Neural progenitor cell (in vitro differentiated cells): ENCODE results near the gene OR2D2. TPM values are rescaled to one million over a fixed set of nuclear protein-coding genes. Genes with fewer than 3 reads are reported as not detected.
"Not testable (repeated sequence)": the region's sequence is repeated elsewhere in the genome, so short reads cannot be mapped to it uniquely, and the experiment has no call there.

ENCODE experiments used
- DNase-seq: peaks from one replicate; pipeline ENCODE4 v3.0.0-alpha.2; 2016; ENCODE audit warnings: low spot score
- H2AFZ ChIP-seq: fragments of 200-600 bp; sonication (generic); replicated peaks from 2 replicates; pipeline ENCODE4 v1.6.1; 2016; ENCODE audit warnings: antibody characterized with exemption
- H3F3A ChIP-seq: fragments of 200-600 bp; sonication (generic); 2 replicates; pipeline ENCODE4 v1.6.1; 2016; ENCODE audit warnings: antibody characterized with exemption, low read depth
- H3K27ac ChIP-seq: fragments of 200-600 bp; sonication (generic); 2 replicates; pipeline ENCODE4 v1.5.1; 2016; ENCODE audit warnings: mild to moderate bottlenecking
- H3K27me3 ChIP-seq: fragments of 200-600 bp; sonication (generic); 2 replicates; pipeline ENCODE4 v1.6.1; 2016; ENCODE audit warnings: mild to moderate bottlenecking, moderate library complexity
- H3K36me3 ChIP-seq: fragments of 200-600 bp; sonication (generic); 2 replicates; pipeline ENCODE4 v1.5.1; 2016
- H3K4me1 ChIP-seq: fragments of 200-600 bp; sonication (generic); 2 replicates; pipeline ENCODE4 v1.6.1; 2016; ENCODE audit warnings: mixed run types
- H3K4me2 ChIP-seq: fragments of 200-600 bp; sonication (generic); 2 replicates; pipeline ENCODE4 v1.6.1; 2016
- H3K4me3 ChIP-seq: fragments of 200-600 bp; sonication (generic); 2 replicates; pipeline ENCODE4 v1.5.1; 2016
- H3K79me2 ChIP-seq: fragments of 200-600 bp; sonication (generic); 2 replicates; pipeline ENCODE4 v1.6.1; 2016; ENCODE audit warnings: low read depth
- H3K9ac ChIP-seq: fragments of 200-600 bp; sonication (generic); 2 replicates; pipeline ENCODE4 v1.6.1; 2016
- H3K9me3 ChIP-seq: fragments of 200-600 bp; sonication (generic); 2 replicates; pipeline ENCODE4 v1.5.1; 2016; ENCODE audit warnings: low read depth
- H4K20me1 ChIP-seq: fragments of 200-600 bp; sonication (generic); 2 replicates; pipeline ENCODE4 v1.6.1; 2016; ENCODE audit warnings: low read depth
- H3K27ac Mint-ChIP-seq: 3 replicates; pipeline ENCODE4 v1.8.0; 2021; ENCODE audit warnings: mixed read lengths
- H3K27me3 Mint-ChIP-seq: 2 replicates; pipeline ENCODE4 v1.8.0; 2022; ENCODE audit warnings: low read depth, mild to moderate bottlenecking, inconsistent platforms, moderate library complexity, mixed read lengths; ENCODE audit not compliant: insufficient read depth
- H3K36me3 Mint-ChIP-seq: 3 replicates; pipeline ENCODE4 v1.8.0; 2021; ENCODE audit warnings: mixed read lengths
- H3K4me1 Mint-ChIP-seq: 3 replicates; pipeline ENCODE4 v1.8.0; 2021; ENCODE audit warnings: mixed read lengths
- H3K4me3 Mint-ChIP-seq: 3 replicates; pipeline ENCODE4 v1.8.0; 2021; ENCODE audit warnings: mild to moderate bottlenecking, moderate library complexity, mixed read lengths
- H3K9me3 Mint-ChIP-seq: 3 replicates; pipeline ENCODE4 v1.8.0; 2020; ENCODE audit warnings: mixed read lengths
- CTCF ChIP-seq: fragments of 200-600 bp; sonication (generic); IDR thresholded peaks from 2 replicates; pipeline ENCODE4 v1.5.1; 2017; ENCODE audit warnings: antibody characterized with exemption, mild to moderate bottlenecking
- EZH2 ChIP-seq: fragments of 200-600 bp; sonication (generic); IDR thresholded peaks from 2 replicates; pipeline ENCODE4 v1.6.1; 2017; ENCODE audit warnings: antibody characterized with exemption, mild to moderate bottlenecking, moderate library complexity
- EZH2phosphoT487 ChIP-seq: fragments of 200-600 bp; sonication (generic); IDR thresholded peaks from 2 replicates; pipeline ENCODE4 v1.6.1; 2017; ENCODE audit warnings: antibody characterized with exemption
- total RNA-seq: library from RNA; depleted of rRNA; stranded (reverse); fragments of >200 nt; gene quantifications from 2 replicates; pipeline ENCODE4 v1.2.3, GENCODE V29; 2015; ENCODE audit warnings: low replicate concordance

OR2D2 gene
- total RNA-seq, 1 donor from 2014 or later = not detected

GRCh38 chr11:6911378-6911777, 19.1 kb upstream of the OR2D2 start:
- DNase-seq = no peak
- Mint-ChIP-seq H3K36me3 (no peaks in the 10 kb centered on the region), H3K4me3 (no peak overlapping the region), H3K27ac (no peak overlapping the region), H3K9me3 (no peaks in the 10 kb centered on the region), H3K27me3 (no peaks in the 10 kb centered on the region), H3K4me1 (no peaks in the 10 kb centered on the region)
- Histone ChIP-seq H3K36me3 (no peaks in the 10 kb centered on the region), H3K4me1 (no peaks in the 10 kb centered on the region), H2AFZ (no peak overlapping the region), H3K9ac (no peak overlapping the region), H3K4me2 (no peak overlapping the region), H3F3A (no peaks in the 10 kb centered on the region), H3K27me3 (no peaks in the 10 kb centered on the region), H3K79me2 (no peaks in the 10 kb centered on the region), H3K9me3 (no peaks in the 10 kb centered on the region), H3K4me3 (no peak overlapping the region), H4K20me1 (no peaks in the 10 kb centered on the region), H3K27ac (no peak overlapping the region)
- no peak for TF ChIP-seq CTCF
- no peak for TF ChIP-seq EZH2
- TF ChIP-seq EZH2phosphoT487 = no peak

- not testable (repeated sequence) for H3K4me3 ChIP-seq, H3K4me2 ChIP-seq, H3K36me3 Mint-ChIP-seq, H4K20me1 ChIP-seq, H3K27me3 ChIP-seq, H3K27me3 Mint-ChIP-seq, H3K9me3 Mint-ChIP-seq, H3K27ac ChIP-seq, H3K4me1 ChIP-seq, H3F3A ChIP-seq, H3K9ac ChIP-seq, H3K36me3 ChIP-seq, H3K9me3 ChIP-seq, H3K79me2 ChIP-seq, H3K27ac Mint-ChIP-seq, DNase-seq, H2AFZ ChIP-seq, H3K4me1 Mint-ChIP-seq, H3K4me3 Mint-ChIP-seq
Measured at GRCh38 chr11:6904804-6905203, 12.5 kb upstream of the OR2D2 start.

GRCh38 chr11:6900327-6900999, 8.2 kb upstream of the OR2D2 start:
- Histone ChIP-seq H3F3A (no peaks in the 10 kb centered on the region), H3K27ac (no peak overlapping the region), H3K4me1 (no peaks in the 10 kb centered on the region), H3K36me3 (no peaks in the 10 kb centered on the region), H3K4me3 (no peak overlapping the region), H3K4me2 (no peak overlapping the region), H4K20me1 (no peaks in the 10 kb centered on the region), H3K27me3 (no peaks in the 10 kb centered on the region), H3K9ac (no peak overlapping the region), H2AFZ (no peak overlapping the region), H3K9me3 (peaks cover 3% of the 10 kb centered on the region), H3K79me2 (no peaks in the 10 kb centered on the region)
- Mint-ChIP-seq H3K4me3 (no peak overlapping the region), H3K4me1 (no peaks in the 10 kb centered on the region), H3K36me3 (no peaks in the 10 kb centered on the region), H3K27ac (no peak overlapping the region), H3K9me3 (peaks cover 2% of the 10 kb centered on the region), H3K27me3 (no peaks in the 10 kb centered on the region)
- no peak for DNase-seq
- TF ChIP-seq EZH2 = no peak
- TF ChIP-seq CTCF = peak; percentile 34
- no peak for TF ChIP-seq EZH2phosphoT487

- Histone ChIP-seq H3K9me3 (peaks cover 3% of the 10 kb centered on the region), H3K36me3 (no peaks in the 10 kb centered on the region), H4K20me1 (no peaks in the 10 kb centered on the region), H3K4me2 (no peak overlapping the region), H2AFZ (no peak overlapping the region), H3K4me3 (no peak overlapping the region), H3K27me3 (no peaks in the 10 kb centered on the region), H3K27ac (no peak overlapping the region), H3F3A (no peaks in the 10 kb centered on the region), H3K4me1 (no peaks in the 10 kb centered on the region), H3K9ac (no peak overlapping the region), H3K79me2 (no peaks in the 10 kb centered on the region)
- TF ChIP-seq EZH2phosphoT487 (no peak), CTCF (no peak), EZH2 (no peak)
- Mint-ChIP-seq H3K36me3 (no peaks in the 10 kb centered on the region), H3K27ac (no peak overlapping the region), H3K27me3 (no peaks in the 10 kb centered on the region), H3K9me3 (no peaks in the 10 kb centered on the region), H3K4me1 (no peaks in the 10 kb centered on the region), H3K4me3 (no peak overlapping the region)
- DNase-seq = no peak
Measured at GRCh38 chr11:6898911-6899310, 6.6 kb upstream of the OR2D2 start.
